ENCODE data around the gene CALR3. TPM values are rescaled to one million over a fixed set of nuclear protein-coding genes. Genes with fewer than 3 reads are reported as not detected.
"Not testable (repeated sequence)": the region's sequence is repeated elsewhere in the genome, so short reads cannot be mapped to it uniquely, and the experiment has no call there.

Gene CALR3
- total RNA-seq, 1 experiment from 2014 or later = not detected

GRCh38 chr19:16524991-16525734 is 29.2 kb upstream of the CALR3 start:
- DNase-seq (ENCODE audit: low read depth) = no peak

- DNase-seq (ENCODE audit: low read depth) = no peak
Measured at GRCh38 chr19:16522559-16523377, 26.8 kb upstream of the CALR3 start.

- no peak for DNase-seq (ENCODE audit: low read depth)
Measured at GRCh38 chr19:16521715-16522289, 25.8 kb upstream of the CALR3 start.

- no peak for DNase-seq (ENCODE audit: low read depth)
Measured at GRCh38 chr19:16520986-16521624, 25.1 kb upstream of the CALR3 start.

- no peak for DNase-seq (ENCODE audit: low read depth)
Measured at GRCh38 chr19:16520074-16520973, 24.4 kb upstream of the CALR3 start.

GRCh38 chr19:16519230-16519687 is 23.3 kb upstream of the CALR3 start:
- no peak for DNase-seq (ENCODE audit: low read depth)

GRCh38 chr19:16518483-16519229 is 22.7 kb upstream of the CALR3 start:
- DNase-seq (ENCODE audit: low read depth) = no peak

GRCh38 chr19:16518061-16518460 is 22.1 kb upstream of the CALR3 start:
- no peak for DNase-seq (ENCODE audit: low read depth)

GRCh38 chr19:16516923-16517610 is 21.1 kb upstream of the CALR3 start:
- no peak for DNase-seq (ENCODE audit: low read depth)

GRCh38 chr19:16516381-16516780 is 20.4 kb upstream of the CALR3 start:
- DNase-seq (ENCODE audit: low read depth) = no peak

GRCh38 chr19:16514383-16515019 is 18.5 kb upstream of the CALR3 start:
- no peak for DNase-seq (ENCODE audit: low read depth)

GRCh38 chr19:16512611-16513010 is 16.6 kb upstream of the CALR3 start:
- not testable (repeated sequence) for DNase-seq (ENCODE audit: low read depth)

GRCh38 chr19:16509141-16510061 is 13.4 kb upstream of the CALR3 start:
- peak; percentile 43 for DNase-seq (ENCODE audit: low read depth)

- no peak for DNase-seq (ENCODE audit: low read depth)
Measured at GRCh38 chr19:16508546-16508945, 12.6 kb upstream of the CALR3 start.

- DNase-seq (ENCODE audit: low read depth) = no peak
Measured at GRCh38 chr19:16506961-16507360, 11.0 kb upstream of the CALR3 start.

- DNase-seq (ENCODE audit: low read depth) = not testable (repeated sequence)
Measured at GRCh38 chr19:16506161-16506560, 10.2 kb upstream of the CALR3 start.

- no peak for DNase-seq (ENCODE audit: low read depth)
Measured at GRCh38 chr19:16504271-16504670, 8.3 kb upstream of the CALR3 start.

GRCh38 chr19:16497837-16498236 is 1.9 kb upstream of the CALR3 start:
- no peak for DNase-seq (ENCODE audit: low read depth)

Measured in RPMI7951 (cell line).